ENCODE measurements around the gene ROCK2. TPM values are rescaled to one million over a fixed set of nuclear protein-coding genes. Genes with fewer than 3 reads are reported as not detected.

The ROCK2 gene
- total and polyA plus RNA-seq, 4 donors: 19.2 to 119 (median 59.2) TPM

- ATAC-seq (ENCODE audit: low FRiP score): no peak
- WGBS, 2 donors: 84 to 90% methylated on average over 16 of the region's 16 CpGs
These were observed 180.8 kb downstream of the ROCK2 start for GRCh38 chr2:11163439-11164317.

GRCh38 chr2:11161747-11162146 lies 182.7 kb downstream of the ROCK2 start:
- Histone ChIP-seq H3K27me3 (ENCODE audit: control insufficient read depth in 1 of 2, insufficient read depth in 2 of 2, low read length in 1 of 2) (no peaks in the 10 kb centered on the region), H3K27ac (ENCODE audit: low read depth in 1 of 2, low read length in 2 of 2) (no peak overlapping the region), H3K9me3 (ENCODE audit: control insufficient read depth, low read length) (no peaks in the 10 kb centered on the region), H3K4me1 (ENCODE audit: control insufficient read depth in 1 of 2, insufficient read depth in 2 of 2, low read length in 2 of 2) (no peaks in the 10 kb centered on the region), H3K36me3 (ENCODE audit: control insufficient read depth in 1 of 2, insufficient read depth in 2 of 2, low read length in 1 of 2) (no peaks in the 10 kb centered on the region), H3K4me3 (ENCODE audit: low read length in 2 of 2) (no peak overlapping the region)
- no peak for DNase-seq
- WGBS, 2 donors: 95 to 96% methylated on average over 4 of the region's 4 CpGs
- intact Hi-C loops (cut with DNase I): no loop called here
- ATAC-seq (ENCODE audit: low FRiP score): no peak

More at GRCh38 chr2:11163439-11164317, 180.8 kb downstream of the ROCK2 start:
- no peaks in the 10 kb centered on the region for H3K4me1 ChIP-seq (ENCODE audit: control insufficient read depth in 1 of 2, insufficient read depth in 2 of 2, low read length in 2 of 2)
- intact Hi-C loops (cut with DNase I): no loop called here
- no peaks in the 10 kb centered on the region for H3K27me3 ChIP-seq (ENCODE audit: control insufficient read depth in 1 of 2, insufficient read depth in 2 of 2, low read length in 1 of 2)
- no peak overlapping the region for H3K27ac ChIP-seq (ENCODE audit: low read depth in 1 of 2, low read length in 2 of 2)
- no peaks in the 10 kb centered on the region for H3K9me3 ChIP-seq (ENCODE audit: control insufficient read depth, low read length)
- no peak overlapping the region for H3K4me3 ChIP-seq (ENCODE audit: low read length in 2 of 2)
- H3K36me3 ChIP-seq (ENCODE audit: control insufficient read depth in 1 of 2, insufficient read depth in 2 of 2, low read length in 1 of 2): no peaks in the 10 kb centered on the region
- no peak for DNase-seq

- ATAC-seq (ENCODE audit: low FRiP score): no peak
- intact Hi-C loops (cut with DNase I): no loop called here
- H3K27ac ChIP-seq (ENCODE audit: low read depth in 1 of 2, low read length in 2 of 2): no peak overlapping the region
- no peaks in the 10 kb centered on the region for H3K27me3 ChIP-seq (ENCODE audit: control insufficient read depth in 1 of 2, insufficient read depth in 2 of 2, low read length in 1 of 2)
- WGBS, 2 donors: 90 to 92% methylated on average over 15 of the region's 15 CpGs
- H3K36me3 ChIP-seq (ENCODE audit: control insufficient read depth in 1 of 2, insufficient read depth in 2 of 2, low read length in 1 of 2): no peaks in the 10 kb centered on the region
- H3K9me3 ChIP-seq (ENCODE audit: control insufficient read depth, low read length): no peaks in the 10 kb centered on the region
- no peak overlapping the region for H3K4me3 ChIP-seq (ENCODE audit: low read length in 2 of 2)
- peak in 1 of 2 donors; percentile 45 for DNase-seq
- no peaks in the 10 kb centered on the region for H3K4me1 ChIP-seq (ENCODE audit: control insufficient read depth in 1 of 2, insufficient read depth in 2 of 2, low read length in 2 of 2)
These were observed 183.5 kb downstream of the ROCK2 start for GRCh38 chr2:11160731-11161455.

GRCh38 chr2:11160256-11160655 lies 184.2 kb downstream of the ROCK2 start:
- Histone ChIP-seq H3K9me3 (ENCODE audit: control insufficient read depth, low read length) (no peaks in the 10 kb centered on the region), H3K36me3 (ENCODE audit: control insufficient read depth in 1 of 2, insufficient read depth in 2 of 2, low read length in 1 of 2) (no peaks in the 10 kb centered on the region), H3K4me1 (ENCODE audit: control insufficient read depth in 1 of 2, insufficient read depth in 2 of 2, low read length in 2 of 2) (no peaks in the 10 kb centered on the region), H3K4me3 (ENCODE audit: low read length in 2 of 2) (no peak overlapping the region), H3K27ac (ENCODE audit: low read depth in 1 of 2, low read length in 2 of 2) (no peak overlapping the region), H3K27me3 (ENCODE audit: control insufficient read depth in 1 of 2, insufficient read depth in 2 of 2, low read length in 1 of 2) (no peaks in the 10 kb centered on the region)
- ATAC-seq (ENCODE audit: low FRiP score) (no peak), DNase-seq (peak in 1 of 2 donors; percentile 69)
- intact Hi-C loops (cut with DNase I): no loop called here
- WGBS, 2 donors: 92 to 94% methylated on average over 13 of the region's 13 CpGs

- DNase-seq: peak in 1 of 2 donors; percentile 57
- no peaks in the 10 kb centered on the region for H3K27me3 ChIP-seq (ENCODE audit: control insufficient read depth in 1 of 2, insufficient read depth in 2 of 2, low read length in 1 of 2)
These were observed 184.8 kb downstream of the ROCK2 start for GRCh38 chr2:11159574-11160170.

GRCh38 chr2:11158916-11159573 lies 185.4 kb downstream of the ROCK2 start:
- Histone ChIP-seq H3K36me3 (ENCODE audit: control insufficient read depth in 1 of 2, insufficient read depth in 2 of 2, low read length in 1 of 2) (no peaks in the 10 kb centered on the region), H3K27me3 (ENCODE audit: control insufficient read depth in 1 of 2, insufficient read depth in 2 of 2, low read length in 1 of 2) (no peaks in the 10 kb centered on the region), H3K27ac (ENCODE audit: low read depth in 1 of 2, low read length in 2 of 2) (no peak overlapping the region), H3K4me3 (ENCODE audit: low read length in 2 of 2) (no peak overlapping the region), H3K9me3 (ENCODE audit: control insufficient read depth, low read length) (no peaks in the 10 kb centered on the region), H3K4me1 (ENCODE audit: control insufficient read depth in 1 of 2, insufficient read depth in 2 of 2, low read length in 2 of 2) (no peaks in the 10 kb centered on the region)
- peak in 1 of 2 donors; percentile 61 for DNase-seq
- 82 to 89% methylated on average over 14 of the region's 14 CpGs for WGBS, 2 donors
- intact Hi-C loops (cut with DNase I): loop anchor here in 1 of 2 donors (10.0 kb wide), 1 partner anchor 186 kb away; the partner anchor contains the start of gene ROCK2
- no peak for ATAC-seq (ENCODE audit: low FRiP score)

More at GRCh38 chr2:11159574-11160170, 184.8 kb downstream of the ROCK2 start:
- WGBS, 2 donors: 96 to 98% methylated on average over 14 of the region's 14 CpGs
- H3K4me1 ChIP-seq (ENCODE audit: control insufficient read depth in 1 of 2, insufficient read depth in 2 of 2, low read length in 2 of 2): no peaks in the 10 kb centered on the region
- H3K4me3 ChIP-seq (ENCODE audit: low read length in 2 of 2): no peak overlapping the region
- no peaks in the 10 kb centered on the region for H3K9me3 ChIP-seq (ENCODE audit: control insufficient read depth, low read length)
- intact Hi-C loops (cut with DNase I): loop anchor here in 1 of 2 donors (10.0 kb wide), 1 partner anchor 185 kb away; the partner anchor contains the start of gene ROCK2
- no peaks in the 10 kb centered on the region for H3K36me3 ChIP-seq (ENCODE audit: control insufficient read depth in 1 of 2, insufficient read depth in 2 of 2, low read length in 1 of 2)
- ATAC-seq (ENCODE audit: low FRiP score): no peak
- no peak overlapping the region for H3K27ac ChIP-seq (ENCODE audit: low read depth in 1 of 2, low read length in 2 of 2)

GRCh38 chr2:11157731-11158130 lies 186.7 kb downstream of the ROCK2 start:
- H3K4me1 ChIP-seq (ENCODE audit: control insufficient read depth in 1 of 2, insufficient read depth in 2 of 2, low read length in 2 of 2): no peaks in the 10 kb centered on the region

GRCh38 chr2:11157296-11157695 lies 187.1 kb downstream of the ROCK2 start:
- Histone ChIP-seq H3K27me3 (ENCODE audit: control insufficient read depth in 1 of 2, insufficient read depth in 2 of 2, low read length in 1 of 2) (no peaks in the 10 kb centered on the region), H3K9me3 (ENCODE audit: control insufficient read depth, low read length) (no peaks in the 10 kb centered on the region), H3K4me1 (ENCODE audit: control insufficient read depth in 1 of 2, insufficient read depth in 2 of 2, low read length in 2 of 2) (no peaks in the 10 kb centered on the region), H3K36me3 (ENCODE audit: control insufficient read depth in 1 of 2, insufficient read depth in 2 of 2, low read length in 1 of 2) (no peaks in the 10 kb centered on the region), H3K27ac (ENCODE audit: low read depth in 1 of 2, low read length in 2 of 2) (no peak overlapping the region), H3K4me3 (ENCODE audit: low read length in 2 of 2) (no peak overlapping the region)
- no peak for ATAC-seq (ENCODE audit: low FRiP score)
- DNase-seq: peak in 1 of 2 donors; percentile 62
- 88 to 94% methylated on average over 6 of the region's 6 CpGs for WGBS, 2 donors
- intact Hi-C loops (cut with DNase I): loop anchor here in 1 of 2 donors (10.0 kb wide), 1 partner anchor 188 kb away; the partner anchor contains the start of gene ROCK2

More at GRCh38 chr2:11157731-11158130, 186.7 kb downstream of the ROCK2 start:
- Histone ChIP-seq H3K27ac (ENCODE audit: low read depth in 1 of 2, low read length in 2 of 2) (no peak overlapping the region), H3K4me3 (ENCODE audit: low read length in 2 of 2) (no peak overlapping the region), H3K27me3 (ENCODE audit: control insufficient read depth in 1 of 2, insufficient read depth in 2 of 2, low read length in 1 of 2) (no peaks in the 10 kb centered on the region), H3K9me3 (ENCODE audit: control insufficient read depth, low read length) (no peaks in the 10 kb centered on the region), H3K36me3 (ENCODE audit: control insufficient read depth in 1 of 2, insufficient read depth in 2 of 2, low read length in 1 of 2) (no peaks in the 10 kb centered on the region)
- DNase-seq (peak in 1 of 2 donors; percentile 65), ATAC-seq (ENCODE audit: low FRiP score) (no peak)
- intact Hi-C loops (cut with DNase I): loop anchor here in 1 of 2 donors (10.0 kb wide), 1 partner anchor 187 kb away; the partner anchor contains the start of gene ROCK2
- 93 to 96% methylated on average over 4 of the region's 4 CpGs for WGBS, 2 donors
